ENCODE data around the gene ABCC4.

DNA sequence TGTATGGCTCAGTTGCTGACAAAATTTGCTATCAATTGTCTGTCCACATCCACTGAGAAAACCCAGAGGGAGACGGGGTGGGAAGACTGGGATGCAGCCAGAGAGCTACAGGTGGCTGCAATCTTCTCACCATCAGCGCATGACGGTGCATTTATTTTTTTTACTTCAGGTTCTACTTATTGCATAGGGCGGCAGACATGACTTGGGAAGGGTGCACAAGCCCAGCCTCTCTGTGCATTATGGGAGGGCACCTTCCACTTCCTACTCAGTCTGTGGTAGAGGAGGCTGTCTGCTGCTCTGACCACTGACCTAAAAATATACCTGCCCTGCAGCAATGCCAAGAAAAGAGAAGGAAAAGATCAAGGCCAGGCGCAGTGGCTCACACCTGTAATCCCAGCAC, 73.1 kb downstream of the ABCC4 start:
- TF ChIP-seq EZH2 (IDR thresholded peaks at IDR 0.05) (no peak), POLR2AphosphoS5 (IDR thresholded peaks at IDR 0.05; ENCODE audit: borderline replicate concordance, low read depth, low read length) (no peak)

Measured in SK-N-MC (cell line).